ENCODE results near the gene NPPB. TPM values are rescaled to one million over a fixed set of nuclear protein-coding genes. Genes with fewer than 3 reads are reported as not detected.

Gene NPPB
- total and polyA plus RNA-seq, 7 experiments from 2014 or later: not detected

GRCh38 chr1:11845641-11846335 lies 13.0 kb downstream of the NPPB start:
- CTCF ChIA-PET: no interaction called here
- Histone ChIP-seq H3K9me3 (ENCODE audit: control insufficient read depth in 2 of 3, low read length in 3 of 3) (no peaks in the 10 kb centered on the region), H3K4me1 (ENCODE audit: control insufficient read depth in 2 of 2, insufficient read depth in 2 of 2, low read length in 2 of 2) (no peaks in the 10 kb centered on the region), H3K27me3 (ENCODE audit: control insufficient read depth in 2 of 2, insufficient read depth in 2 of 2, low read length in 2 of 2) (no peaks in the 10 kb centered on the region), H3K36me3 (ENCODE audit: control insufficient read depth in 2 of 3, insufficient read depth in 3 of 3, low read length in 3 of 3) (peaks cover 4 to 21% (median 7%) of the 10 kb centered on the region in 3 experiments), H3K4me3 (ENCODE audit: low read length) (no peak overlapping the region), H3K27ac (ENCODE audit: low read depth, low read length) (no peak overlapping the region)
- Mint-ChIP-seq H3K4me1 (peaks cover 0 to 13% (median 0%) of the 10 kb centered on the region in 7 donors), H3K27me3 (peaks cover 0 to 5% (median 0%) of the 10 kb centered on the region in 5 donors), H3K36me3 (peaks cover 5 to 33% (median 16%) of the 10 kb centered on the region in 5 donors), H3K4me3 (no peak overlapping the region), H3K27ac (peak overlapping the region in 1 of 9 donors; percentile 72), H3K9me3 (peaks cover 0 to 3% (median 0%) of the 10 kb centered on the region in 11 donors)
- ATAC-seq: no peak
- POLR2A ChIA-PET: interaction anchor here (0.9 kb wide), 1 partner anchor 62 kb away, joined by 3 read pairs; no protein-coding TSS in a partner anchor
- intact Hi-C loops (cut with micrococcal nuclease): no loop called here
- DNase-seq: peak in 6 of 9 donors; percentile 12 to 54 (median 25)

GRCh38 chr1:11842154-11843041 lies 16.3 kb downstream of the NPPB start:
- peaks cover 4 to 49% (median 7%) of the 10 kb centered on the region in 3 experiments for H3K36me3 ChIP-seq (ENCODE audit: control insufficient read depth in 2 of 3, insufficient read depth in 3 of 3, low read length in 3 of 3)
- H3K4me1 ChIP-seq (ENCODE audit: control insufficient read depth in 2 of 2, insufficient read depth in 2 of 2, low read length in 2 of 2): no peaks in the 10 kb centered on the region
- peaks cover 0 to 3% (median 0%) of the 10 kb centered on the region in 11 donors for H3K9me3 Mint-ChIP-seq
- no peak overlapping the region for H3K27ac ChIP-seq (ENCODE audit: low read depth, low read length)
- intact Hi-C loops (cut with micrococcal nuclease): no loop called here
- DNase-seq (no peak), ATAC-seq (peak; percentile 37)
- H3K27ac Mint-ChIP-seq: peak overlapping the region in 1 of 9 donors; percentile 52
- ChIA-PET POLR2A (interaction anchor here (6.2 kb wide), 1 partner anchor 66 kb away, joined by 45 read pairs; no protein-coding TSS in a partner anchor), CTCF (no interaction called here)
- no peaks in the 10 kb centered on the region for H3K27me3 ChIP-seq (ENCODE audit: control insufficient read depth in 2 of 2, insufficient read depth in 2 of 2, low read length in 2 of 2)
- H3K4me1 Mint-ChIP-seq: peaks cover 0 to 15% (median 4%) of the 10 kb centered on the region in 7 donors
- no peaks in the 10 kb centered on the region for H3K9me3 ChIP-seq (ENCODE audit: control insufficient read depth in 2 of 3, low read length in 3 of 3)
- no peak overlapping the region for H3K4me3 ChIP-seq (ENCODE audit: low read length)
- H3K4me3 Mint-ChIP-seq: no peak overlapping the region
- peaks cover 6 to 51% (median 19%) of the 10 kb centered on the region in 5 donors for H3K36me3 Mint-ChIP-seq
- H3K27me3 Mint-ChIP-seq: no peaks in the 10 kb centered on the region

GRCh38 chr1:11841245-11842153 lies 17.2 kb downstream of the NPPB start:
- Histone ChIP-seq H3K9me3 (ENCODE audit: control insufficient read depth in 2 of 3, low read length in 3 of 3) (no peaks in the 10 kb centered on the region), H3K36me3 (ENCODE audit: control insufficient read depth in 2 of 3, insufficient read depth in 3 of 3, low read length in 3 of 3) (peaks cover 4 to 58% (median 7%) of the 10 kb centered on the region in 3 experiments), H3K4me3 (ENCODE audit: low read length) (no peak overlapping the region), H3K27me3 (ENCODE audit: control insufficient read depth in 2 of 2, insufficient read depth in 2 of 2, low read length in 2 of 2) (no peaks in the 10 kb centered on the region), H3K27ac (ENCODE audit: low read depth, low read length) (no peak overlapping the region), H3K4me1 (ENCODE audit: control insufficient read depth in 2 of 2, insufficient read depth in 2 of 2, low read length in 2 of 2) (no peaks in the 10 kb centered on the region)
- Mint-ChIP-seq H3K4me1 (peaks cover 0 to 15% (median 4%) of the 10 kb centered on the region in 7 donors), H3K9me3 (peaks cover 0 to 3% (median 0%) of the 10 kb centered on the region in 11 donors), H3K27ac (no peak overlapping the region), H3K4me3 (no peak overlapping the region), H3K36me3 (peaks cover 6 to 51% (median 19%) of the 10 kb centered on the region in 5 donors), H3K27me3 (no peaks in the 10 kb centered on the region)
- intact Hi-C loops (cut with micrococcal nuclease): no loop called here
- ChIA-PET POLR2A (interaction anchor here (6.2 kb wide), 1 partner anchor 67 kb away, joined by 45 read pairs; no protein-coding TSS in a partner anchor), CTCF (interaction anchor here (1.2 kb wide), 1 partner anchor 51 kb away, joined by 4 read pairs; no protein-coding TSS in a partner anchor)
- ATAC-seq (no peak), DNase-seq (no peak)

- DNase-seq (no peak), ATAC-seq (no peak)
- Histone ChIP-seq H3K27me3 (ENCODE audit: control insufficient read depth in 2 of 2, insufficient read depth in 2 of 2, low read length in 2 of 2) (no peaks in the 10 kb centered on the region), H3K36me3 (ENCODE audit: control insufficient read depth in 2 of 3, insufficient read depth in 3 of 3, low read length in 3 of 3) (peaks cover 4 to 73% (median 7%) of the 10 kb centered on the region in 3 experiments), H3K27ac (ENCODE audit: low read depth, low read length) (no peak overlapping the region), H3K9me3 (ENCODE audit: control insufficient read depth in 2 of 3, low read length in 3 of 3) (no peaks in the 10 kb centered on the region), H3K4me1 (ENCODE audit: control insufficient read depth in 2 of 2, insufficient read depth in 2 of 2, low read length in 2 of 2) (no peaks in the 10 kb centered on the region), H3K4me3 (ENCODE audit: low read length) (no peak overlapping the region)
- intact Hi-C loops (cut with micrococcal nuclease): loop anchor here (2.0 to 10.0 kb wide), 2 partner anchors 175 to 279 kb away; partner anchors contain the start of gene MIIP (in 1 of the 2)
- Mint-ChIP-seq H3K9me3 (peaks cover 0 to 3% (median 0%) of the 10 kb centered on the region in 11 donors), H3K27me3 (no peaks in the 10 kb centered on the region), H3K4me1 (peaks cover 0 to 8% (median 4%) of the 10 kb centered on the region in 7 donors), H3K36me3 (peaks cover 10 to 55% (median 20%) of the 10 kb centered on the region in 5 donors), H3K4me3 (no peak overlapping the region), H3K27ac (no peak overlapping the region)
- POLR2A ChIA-PET: interaction anchor here (6.2 kb wide), 1 partner anchor 69 kb away, joined by 45 read pairs; no protein-coding TSS in a partner anchor
- CTCF ChIA-PET: interaction anchor here (0.6 to 1.4 kb wide), 4 partner anchors 9 to 260 kb away, joined by 3 to 5 read pairs (median 4); no protein-coding TSS in a partner anchor
Observed at GRCh38 chr1:11839727-11840705, 18.7 kb downstream of the NPPB start.
